Osteocyte (in vitro differentiated cells): ENCODE measurements around the gene HIPK1. TPM values are rescaled to one million over a fixed set of nuclear protein-coding genes. Genes with fewer than 3 reads are reported as not detected.
"Not testable (repeated sequence)": the region's sequence is repeated elsewhere in the genome, so short reads cannot be mapped to it uniquely, and the experiment has no call there.

Experiments used
- DNase-seq: peaks from one replicate; pipeline ENCODE4 v3.0.0; 2021; ENCODE audit warnings: mixed read lengths; ENCODE audit not compliant: unreplicated experiment; ENCODE audit errors: extremely low spot score
- H3K27ac Mint-ChIP-seq: one replicate; pipeline ENCODE4 v1.8.0; 2021; ENCODE audit warnings: mild to moderate bottlenecking, mixed read lengths; ENCODE audit not compliant: unreplicated experiment
- H3K27me3 Mint-ChIP-seq: one replicate; pipeline ENCODE4 v1.8.0; 2021; ENCODE audit warnings: mixed read lengths; ENCODE audit not compliant: unreplicated experiment
- H3K36me3 Mint-ChIP-seq: one replicate; pipeline ENCODE4 v1.8.0; 2021; ENCODE audit warnings: mixed read lengths; ENCODE audit not compliant: unreplicated experiment
- H3K4me1 Mint-ChIP-seq: one replicate; pipeline ENCODE4 v1.8.0; 2021; ENCODE audit warnings: mixed read lengths; ENCODE audit not compliant: unreplicated experiment
- H3K4me3 Mint-ChIP-seq: one replicate; pipeline ENCODE4 v1.8.0; 2021; ENCODE audit warnings: mild to moderate bottlenecking, moderate library complexity, mixed read lengths; ENCODE audit not compliant: unreplicated experiment
- H3K9me3 Mint-ChIP-seq: one replicate; pipeline ENCODE4 v1.8.0; 2021; ENCODE audit warnings: mixed read lengths; ENCODE audit not compliant: unreplicated experiment
- total RNA-seq: library from RNA; stranded (reverse); gene quantifications from 2 replicates; pipeline ENCODE4 v1.2.1, GENCODE V29; 2021
- TF ChIP-seq, protein P1 (sequence below): fragments of 200-600 bp; sonication (generic); IDR thresholded peaks from 2 replicates; pipeline ENCODE4 v1.5.0; 2021; ENCODE audit warnings: antibody characterized with exemption, mild to moderate bottlenecking, moderate library complexity

Gene HIPK1
- total RNA-seq, 1 donor from 2014 or later: 62.5 TPM

- no peak overlapping the region for H3K27ac Mint-ChIP-seq
- peaks cover 19% of the 10 kb centered on the region for H3K4me1 Mint-ChIP-seq
- H3K36me3 Mint-ChIP-seq: peaks cover 4% of the 10 kb centered on the region
- DNase-seq: no peak
- H3K4me3 Mint-ChIP-seq: no peak overlapping the region
- H3K9me3 Mint-ChIP-seq: peaks cover 16% of the 10 kb centered on the region
- TF ChIP-seq, protein P1, sequence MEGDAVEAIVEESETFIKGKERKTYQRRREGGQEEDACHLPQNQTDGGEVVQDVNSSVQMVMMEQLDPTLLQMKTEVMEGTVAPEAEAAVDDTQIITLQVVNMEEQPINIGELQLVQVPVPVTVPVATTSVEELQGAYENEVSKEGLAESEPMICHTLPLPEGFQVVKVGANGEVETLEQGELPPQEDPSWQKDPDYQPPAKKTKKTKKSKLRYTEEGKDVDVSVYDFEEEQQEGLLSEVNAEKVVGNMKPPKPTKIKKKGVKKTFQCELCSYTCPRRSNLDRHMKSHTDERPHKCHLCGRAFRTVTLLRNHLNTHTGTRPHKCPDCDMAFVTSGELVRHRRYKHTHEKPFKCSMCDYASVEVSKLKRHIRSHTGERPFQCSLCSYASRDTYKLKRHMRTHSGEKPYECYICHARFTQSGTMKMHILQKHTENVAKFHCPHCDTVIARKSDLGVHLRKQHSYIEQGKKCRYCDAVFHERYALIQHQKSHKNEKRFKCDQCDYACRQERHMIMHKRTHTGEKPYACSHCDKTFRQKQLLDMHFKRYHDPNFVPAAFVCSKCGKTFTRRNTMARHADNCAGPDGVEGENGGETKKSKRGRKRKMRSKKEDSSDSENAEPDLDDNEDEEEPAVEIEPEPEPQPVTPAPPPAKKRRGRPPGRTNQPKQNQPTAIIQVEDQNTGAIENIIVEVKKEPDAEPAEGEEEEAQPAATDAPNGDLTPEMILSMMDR: no peak
- peaks cover 16% of the 10 kb centered on the region for H3K27me3 Mint-ChIP-seq
Observed at GRCh38 chr1:113999233-113999632, 70.1 kb downstream of the HIPK1 start.

- DNase-seq: no peak
- Mint-ChIP-seq H3K9me3 (peaks cover 16% of the 10 kb centered on the region), H3K36me3 (no peaks in the 10 kb centered on the region)
Observed at GRCh38 chr1:113999799-114000198, 70.7 kb downstream of the HIPK1 start.

DNA sequence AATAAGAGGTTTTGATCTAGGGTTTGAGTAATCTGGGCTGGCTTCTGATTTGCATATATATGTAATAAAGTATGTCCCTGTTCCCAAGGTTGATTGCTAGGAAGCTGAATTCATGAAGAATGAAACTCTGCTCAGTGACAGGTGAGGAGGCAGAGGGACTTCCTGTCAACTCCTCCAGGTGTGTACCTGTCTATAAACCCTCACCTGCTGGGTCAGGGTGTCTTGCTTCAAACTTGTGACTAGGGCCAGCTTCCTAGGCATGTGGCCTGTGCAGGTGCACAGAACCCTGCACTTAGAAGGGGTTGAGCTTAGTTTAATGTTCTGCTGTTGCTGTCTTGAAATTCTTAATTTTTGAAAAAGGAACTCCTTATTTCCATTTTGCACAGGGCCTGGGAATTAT is 71.3 kb downstream of the HIPK1 start:
- Mint-ChIP-seq H3K27me3 (peaks cover 16% of the 10 kb centered on the region), H3K4me3 (no peak overlapping the region), H3K9me3 (peaks cover 12% of the 10 kb centered on the region), H3K4me1 (peaks cover 19% of the 10 kb centered on the region), H3K36me3 (no peaks in the 10 kb centered on the region), H3K27ac (no peak overlapping the region)
- DNase-seq: peak; percentile 25
- TF ChIP-seq, protein P1: no peak

More at GRCh38 chr1:113999799-114000198, 70.7 kb downstream of the HIPK1 start:
- Mint-ChIP-seq H3K27me3 (peaks cover 16% of the 10 kb centered on the region), H3K4me3 (no peak overlapping the region), H3K4me1 (peaks cover 19% of the 10 kb centered on the region), H3K27ac (no peak overlapping the region)
- TF ChIP-seq, protein P1: no peak

- Mint-ChIP-seq H3K27ac (no peak overlapping the region), H3K27me3 (peaks cover 19% of the 10 kb centered on the region), H3K9me3 (peaks cover 5% of the 10 kb centered on the region), H3K4me1 (peaks cover 19% of the 10 kb centered on the region), H3K4me3 (no peak overlapping the region), H3K36me3 (no peaks in the 10 kb centered on the region)
- peak; percentile 66 for DNase-seq
- TF ChIP-seq, protein P1: no peak
Observed at GRCh38 chr1:114002492-114003239, 73.5 kb downstream of the HIPK1 start.

- TF ChIP-seq, protein P1: no peak
- no peaks in the 10 kb centered on the region for H3K36me3 Mint-ChIP-seq
- no peak overlapping the region for H3K4me3 Mint-ChIP-seq
- H3K27me3 Mint-ChIP-seq: peaks cover 17% of the 10 kb centered on the region
- peaks cover 16% of the 10 kb centered on the region for H3K4me1 Mint-ChIP-seq
- peak; percentile 57 for DNase-seq
- no peak overlapping the region for H3K27ac Mint-ChIP-seq
- H3K9me3 Mint-ChIP-seq: peaks cover 5% of the 10 kb centered on the region
Observed at GRCh38 chr1:114003431-114003830, 74.3 kb downstream of the HIPK1 start.

- H3K27ac Mint-ChIP-seq, H3K36me3 Mint-ChIP-seq, H3K4me3 Mint-ChIP-seq, H3K27me3 Mint-ChIP-seq, DNase-seq, H3K9me3 Mint-ChIP-seq: not testable (repeated sequence)
- H3K4me1 Mint-ChIP-seq: peaks cover 18% of the 10 kb centered on the region
Observed at GRCh38 chr1:114006825-114007224, 77.7 kb downstream of the HIPK1 start.
